Tibial nerve (tissue), 4 donors: Measurements from ENCODE around the gene MYH11. TPM values are rescaled to one million over a fixed set of nuclear protein-coding genes. Genes with fewer than 3 reads are reported as not detected.
"Not testable (repeated sequence)": the region's sequence is repeated elsewhere in the genome, so short reads cannot be mapped to it uniquely, and the experiment has no call there.

Experiments
- DNase-seq, 2 donors: peaks; one replicate each; pipeline ENCODE4 v3.0.0-alpha.2; 2019; ENCODE audit warnings: low spot score in 2 of 2
- H3K27ac ChIP-seq, 4 donors: fragments of 200-600 bp; sonication (generic) in 3 of 4; one replicate each; pipeline ENCODE4 v1.5.1; 2017 to 2019; ENCODE audit warnings: mild to moderate bottlenecking in 1 of 4
- H3K27me3 ChIP-seq, 2 donors: fragments of 200-600 bp; sonication (generic) in 1 of 2; one replicate each; pipeline versions ENCODE4 v1.5.1 to v1.6.0; 2017 to 2019
- H3K36me3 ChIP-seq, 3 donors: fragments of 200-600 bp; sonication (generic); one replicate each; pipeline ENCODE4 v1.5.1; 2018 to 2019
- H3K4me1 ChIP-seq, 4 donors: fragments of 200-600 bp; sonication (generic) in 3 of 4; one replicate each; pipeline ENCODE4 v1.5.1; 2017 to 2019
- H3K4me3 ChIP-seq, 4 donors: fragments of 200-600 bp; sonication (generic) in 3 of 4; one replicate each; pipeline ENCODE4 v1.5.1; 2017 to 2019; ENCODE audit warnings: mild to moderate bottlenecking in 1 of 4, moderate library complexity in 1 of 4
- H3K9me3 ChIP-seq, 4 donors: fragments of 200-600 bp; sonication (generic) in 3 of 4; one replicate each; pipeline ENCODE4 v1.5.1; 2017 to 2019
- CTCF ChIP-seq, 5 experiments: fragments of 200-600 bp in 3 of 5; fragments of 450-650 bp in 2 of 5; sonication (generic) in 3 of 5; IDR thresholded peaks; one replicate each; pipeline ENCODE4 v1.5.1; 2016 to 2019; ENCODE audit warnings: antibody characterized with exemption in 5 of 5, mild to moderate bottlenecking in 3 of 5, moderate library complexity in 2 of 5
- EP300 ChIP-seq, 2 donors: sonication (generic); formaldehyde crosslinking; IDR thresholded peaks; one replicate each; pipeline ENCODE4 v1.6.1; 2017; ENCODE audit warnings: antibody characterized with exemption in 2 of 2, mild to moderate bottlenecking in 1 of 2
- POLR2A ChIP-seq, 2 donors: fragments of 450-650 bp; IDR thresholded peaks; one replicate each; pipeline ENCODE4 v1.6.1; 2017; ENCODE audit warnings: antibody characterized with exemption in 2 of 2, mild to moderate bottlenecking in 2 of 2, moderate library complexity in 2 of 2
- WGBS, 2 donors: methylation state at CpG; one replicate each; pipeline ENCODE4 v1.1.5; 2018; 5-methylcytosine and 5-hydroxymethylcytosine counted together
- total RNA-seq, 4 donors: library from RNA; depleted of rRNA; stranded (reverse); fragments of >200 nt; gene quantifications; one replicate each; pipeline ENCODE4 v1.1.0, GENCODE V29; 2016

MYH11 gene
- total RNA-seq, 4 donors from 2014 or later: 33.7 to 90.9 (median 71.8) TPM

- H3K27ac ChIP-seq: peak overlapping the region in 1 of 4 donors; percentile 23
- H3K9me3 ChIP-seq: no peaks in the 10 kb centered on the region
- 53 to 56% methylated on average over 3 of the region's 3 CpGs for WGBS, 2 donors
- H3K4me3 ChIP-seq: peak overlapping the region in 1 of 4 donors; percentile 45
- DNase-seq: no peak
- peaks cover 0 to 27% (median 5%) of the 10 kb centered on the region in 4 donors for H3K4me1 ChIP-seq
- H3K36me3 ChIP-seq: no peaks in the 10 kb centered on the region
- TF ChIP-seq CTCF (IDR thresholded peaks at IDR 0.05) (no peak), POLR2A (IDR thresholded peaks at IDR 0.05) (no peak), EP300 (IDR thresholded peaks at IDR 0.05) (no peak)
- peaks cover 0 to 52% of the 10 kb centered on the region in 2 donors for H3K27me3 ChIP-seq
These were observed 2.8 kb downstream of the MYH11 start for GRCh38 chr16:15854061-15854460.

- TF ChIP-seq POLR2A (IDR thresholded peaks at IDR 0.05) (no peak), CTCF (IDR thresholded peaks at IDR 0.05) (no peak), EP300 (IDR thresholded peaks at IDR 0.05) (no peak)
- H3K4me1 ChIP-seq: peaks cover 0 to 22% (median 5%) of the 10 kb centered on the region in 4 donors
- peaks cover 0 to 44% of the 10 kb centered on the region in 2 donors for H3K27me3 ChIP-seq
- H3K27ac ChIP-seq: no peak overlapping the region
- WGBS, 2 donors: 59 to 71% methylated on average over 4 of the region's 4 CpGs
- DNase-seq: no peak
- H3K36me3 ChIP-seq: no peaks in the 10 kb centered on the region
- no peak overlapping the region for H3K4me3 ChIP-seq
- no peaks in the 10 kb centered on the region for H3K9me3 ChIP-seq
These were observed 3.8 kb downstream of the MYH11 start for GRCh38 chr16:15853021-15853420.

GRCh38 chr16:15850555-15850954 lies 6.3 kb downstream of the MYH11 start:
- WGBS, 2 donors: 82 to 85% methylated on average over 6 of the region's 6 CpGs
- H3K36me3 ChIP-seq, H3K27ac ChIP-seq, H3K4me3 ChIP-seq, H3K4me1 ChIP-seq, DNase-seq, H3K9me3 ChIP-seq: not testable (repeated sequence)
- H3K27me3 ChIP-seq: peaks cover 0 to 20% of the 10 kb centered on the region in 2 donors

GRCh38 chr16:15849209-15849981 lies 7.4 kb downstream of the MYH11 start:
- peaks cover 0 to 10% of the 10 kb centered on the region in 2 donors for H3K27me3 ChIP-seq
- H3K4me3 ChIP-seq: no peak overlapping the region
- no peaks in the 10 kb centered on the region for H3K36me3 ChIP-seq

GRCh38 chr16:15847611-15848175 lies 9.1 kb downstream of the MYH11 start:
- H3K9me3 ChIP-seq: no peaks in the 10 kb centered on the region
- WGBS, 2 donors: 44 to 59% methylated on average over 9 of the region's 9 CpGs
- no peak for DNase-seq
- H3K4me3 ChIP-seq: no peak overlapping the region
- TF ChIP-seq CTCF (IDR thresholded peaks at IDR 0.05) (no peak), EP300 (IDR thresholded peaks at IDR 0.05) (no peak), POLR2A (IDR thresholded peaks at IDR 0.05) (no peak)
- H3K4me1 ChIP-seq: no peaks in the 10 kb centered on the region
- H3K27me3 ChIP-seq: no peaks in the 10 kb centered on the region
- no peak overlapping the region for H3K27ac ChIP-seq
- no peaks in the 10 kb centered on the region for H3K36me3 ChIP-seq

More at GRCh38 chr16:15849209-15849981, 7.4 kb downstream of the MYH11 start:
- 79% methylated on average over 12 of the region's 12 CpGs for WGBS, 2 donors
- DNase-seq: no peak
- H3K9me3 ChIP-seq: no peaks in the 10 kb centered on the region
- TF ChIP-seq POLR2A (IDR thresholded peaks at IDR 0.05): no peak
- TF ChIP-seq EP300 (IDR thresholded peaks at IDR 0.05): no peak
- no peak for TF ChIP-seq CTCF (IDR thresholded peaks at IDR 0.05)
- H3K4me1 ChIP-seq: no peaks in the 10 kb centered on the region
- H3K27ac ChIP-seq: no peak overlapping the region
